ENCODE data around the gene NCAPG. TPM values are rescaled to one million over a fixed set of nuclear protein-coding genes. Genes with fewer than 3 reads are reported as not detected.

NCAPG gene
- total and polyA plus RNA-seq, 10 of the 15 experiments (the other 5 are each of a cell fraction or from before 2014, with no cell fraction given) = 17.3 to 93.9 (median 53.7) TPM

GRCh38 chr4:17785858-17786257 is 24.9 kb upstream of the NCAPG start:
- no peaks in the 10 kb centered on the region for H3K79me2 ChIP-seq (ENCODE audit: control insufficient read depth, insufficient read depth, low read length)
- no peak overlapping the region for H3K9ac ChIP-seq (ENCODE audit: control insufficient read depth, insufficient read depth, low read length)
- ChIA-PET POLR2A (no interaction called here), SMC1A (ENCODE audit: uncharacterized antibody, unreplicated experiment) (interaction anchor here (1.3 kb wide), 1 partner anchor 9 kb away, joined by 3 read pairs; no protein-coding TSS in a partner anchor), RAD21 (ENCODE audit: unreplicated experiment) (no interaction called here), CTCF (interaction anchor here (1.2 kb wide), 1 partner anchor 20 kb away, joined by 4 read pairs; no protein-coding TSS in a partner anchor)
- H4K20me1 ChIP-seq (ENCODE audit: control insufficient read depth, insufficient read depth) = no peaks in the 10 kb centered on the region
- no peaks in the 10 kb centered on the region for H3K36me3 ChIP-seq (ENCODE audit: control insufficient read depth in 2 of 2, insufficient read depth in 2 of 2, low read length in 1 of 2)
- intact Hi-C loops (cut with micrococcal nuclease; ENCODE audit: unreplicated experiment) (no loop called here), in situ Hi-C loops (cut with MboI) (no loop called here)
- H2AFZ ChIP-seq (ENCODE audit: control insufficient read depth, low read depth, low read length) = no peak overlapping the region
- FAIRE-seq (no peak), DNase-seq (ENCODE audit: low read depth, low spot score) (no peak), ATAC-seq (no peak)
- H3K27me3 ChIP-seq (replicated peaks in 1 of 2; ENCODE audit: control insufficient read depth in 2 of 2, insufficient read depth in 2 of 2, low read length in 1 of 2) = peaks cover 0 to under 1% of the 10 kb centered on the region in 2 experiments; a peak in 3 of 4 replicates
- no peak overlapping the region for H3K4me2 ChIP-seq (ENCODE audit: control insufficient read depth, insufficient read depth)
- 85% methylated on average over 5 of the region's 5 CpGs for WGBS (ENCODE audit: insufficient coverage, insufficient replicate concordance, low lambda C conversion rate, missing lambda C conversion rate)
- TF ChIP-seq CTCF (IDR thresholded peaks at IDR 0.05 in 2 of 3, conservative IDR thresholded peaks at IDR 0.05 in 1 of 3; ENCODE audit: control insufficient read depth in 2 of 3, extremely low read depth in 1 of 3, insufficient read depth in 1 of 3, low read depth in 3 of 3, low read length in 3 of 3) (peak in 1 of 3 experiments; percentile 11; a peak in 1 of 6 replicates), NR2C2 (IDR thresholded peaks at IDR 0.05; ENCODE audit: borderline replicate concordance, control insufficient read depth, insufficient read length, low read depth) (no peak)
- BruUV-seq (replicated peaks) = no TSS peak
- no peak overlapping the region for H3K4me3 ChIP-seq
- H3K9me3 ChIP-seq (replicated peaks; ENCODE audit: control insufficient read depth, insufficient read depth, low read length) = no peaks in the 10 kb centered on the region
- no peak overlapping the region for H3K27ac ChIP-seq (ENCODE audit: control insufficient read depth, insufficient read depth)
- H3K4me1 ChIP-seq (ENCODE audit: control insufficient read depth, insufficient read depth, low read length) = no peaks in the 10 kb centered on the region

GRCh38 chr4:17786567-17786966 is 24.2 kb upstream of the NCAPG start:
- Histone ChIP-seq H3K79me2 (ENCODE audit: control insufficient read depth, insufficient read depth, low read length) (no peaks in the 10 kb centered on the region), H3K4me3 (no peak overlapping the region), H3K36me3 (ENCODE audit: control insufficient read depth in 2 of 2, insufficient read depth in 2 of 2, low read length in 1 of 2) (no peaks in the 10 kb centered on the region), H3K9me3 (replicated peaks; ENCODE audit: control insufficient read depth, insufficient read depth, low read length) (no peaks in the 10 kb centered on the region), H3K4me2 (ENCODE audit: control insufficient read depth, insufficient read depth) (no peak overlapping the region), H4K20me1 (ENCODE audit: control insufficient read depth, insufficient read depth) (no peaks in the 10 kb centered on the region), H2AFZ (ENCODE audit: control insufficient read depth, low read depth, low read length) (no peak overlapping the region), H3K27ac (ENCODE audit: control insufficient read depth, insufficient read depth) (no peak overlapping the region), H3K27me3 (replicated peaks in 1 of 2; ENCODE audit: control insufficient read depth in 2 of 2, insufficient read depth in 2 of 2, low read length in 1 of 2) (no peaks in the 10 kb centered on the region; a peak in 1 of 4 replicates), H3K9ac (ENCODE audit: control insufficient read depth, insufficient read depth, low read length) (no peak overlapping the region), H3K4me1 (ENCODE audit: control insufficient read depth, insufficient read depth, low read length) (no peaks in the 10 kb centered on the region)
- intact Hi-C loops (cut with micrococcal nuclease; ENCODE audit: unreplicated experiment) (no loop called here), in situ Hi-C loops (cut with MboI) (no loop called here)
- ChIA-PET SMC1A (ENCODE audit: uncharacterized antibody, unreplicated experiment) (interaction anchor here (1.3 to 3.1 kb wide), 2 partner anchors 8 to 19 kb away, joined by 3 to 12 read pairs; no protein-coding TSS in a partner anchor), CTCF (interaction anchor here (1.1 to 1.9 kb wide), 5 partner anchors 19 to 238 kb away, joined by 4 to 5 read pairs (median 4); partner anchors contain the start of gene MED28), RAD21 (ENCODE audit: unreplicated experiment) (no interaction called here), POLR2A (interaction anchor here (0.6 kb wide), 1 partner anchor 849 kb away, joined by 3 read pairs; no protein-coding TSS in a partner anchor)
- DNase-seq (ENCODE audit: low read depth, low spot score) (no peak), ATAC-seq (no peak; the same call in 2 of the 3 replicates), FAIRE-seq (peak; percentile 86)
- BruUV-seq (replicated peaks) = no TSS peak
- 19% methylated on average over 5 of the region's 5 CpGs for WGBS (ENCODE audit: insufficient coverage, insufficient replicate concordance, low lambda C conversion rate, missing lambda C conversion rate)
- TF ChIP-seq BRCA1 (IDR thresholded peaks at IDR 0.05; ENCODE audit: low read depth, low read length) (no peak), MEF2B (IDR thresholded peaks at IDR 0.05; ENCODE audit: partially characterized antibody, poor library complexity, severe bottlenecking) (peak; percentile 37), MYC (IDR thresholded peaks at IDR 0.05; ENCODE audit: insufficient read depth, insufficient read length, insufficient replicate concordance, low read length, severe bottlenecking) (no peak), MTA2 (IDR thresholded peaks at IDR 0.05; ENCODE audit: low read depth) (peak; percentile 40; the same call in 1 of the 2 replicates), IRF5 (IDR thresholded peaks at IDR 0.05; ENCODE audit: borderline replicate concordance) (no peak), POU2F2 (IDR thresholded peaks at IDR 0.05; ENCODE audit: borderline replicate concordance, low read depth, low read length) (no peak), WRNIP1 (IDR thresholded peaks at IDR 0.05; ENCODE audit: borderline replicate concordance, low read depth, low read length) (no peak), SP1 (IDR thresholded peaks at IDR 0.05; ENCODE audit: low read depth, low read length) (no peak), RUNX3 (IDR thresholded peaks at IDR 0.05; ENCODE audit: low read length) (peak; percentile 77), IKZF1 (conservative IDR thresholded peaks at IDR 0.05) (no peak), E2F4 (IDR thresholded peaks at IDR 0.05; ENCODE audit: low read depth, low read length) (no peak)

Data from GM12878 (cell line).